ENCODE results near the gene GEMIN5. TPM values are rescaled to one million over a fixed set of nuclear protein-coding genes. Genes with fewer than 3 reads are reported as not detected.
"Not testable (repeated sequence)": the region's sequence is repeated elsewhere in the genome, so short reads cannot be mapped to it uniquely, and the experiment has no call there.

The GEMIN5 gene
- total and polyA plus RNA-seq, 2 experiments from 2014 or later, result 18.3 to 46.7 TPM

DNA sequence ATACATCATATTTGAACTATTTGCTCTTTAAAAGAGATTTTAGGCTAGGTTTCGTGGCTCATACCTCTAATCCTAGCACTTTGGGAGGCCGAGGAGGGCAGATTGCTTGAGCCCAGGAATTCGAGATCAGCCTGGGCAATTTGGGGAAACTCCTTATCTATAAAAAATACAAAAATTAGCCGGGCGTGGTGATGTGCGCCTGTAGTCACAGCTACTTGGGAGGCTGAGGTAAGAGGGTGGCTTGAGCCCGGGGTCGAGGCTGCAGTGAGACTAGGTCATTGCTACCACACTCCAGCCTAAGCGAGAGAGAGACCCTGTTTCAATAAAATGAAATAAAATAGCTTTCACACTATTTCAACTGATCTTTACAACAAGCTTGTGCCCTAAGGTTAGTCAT is 2.4 kb upstream of the GEMIN5 start (continued):
- TF ChIP-seq, protein P1, sequence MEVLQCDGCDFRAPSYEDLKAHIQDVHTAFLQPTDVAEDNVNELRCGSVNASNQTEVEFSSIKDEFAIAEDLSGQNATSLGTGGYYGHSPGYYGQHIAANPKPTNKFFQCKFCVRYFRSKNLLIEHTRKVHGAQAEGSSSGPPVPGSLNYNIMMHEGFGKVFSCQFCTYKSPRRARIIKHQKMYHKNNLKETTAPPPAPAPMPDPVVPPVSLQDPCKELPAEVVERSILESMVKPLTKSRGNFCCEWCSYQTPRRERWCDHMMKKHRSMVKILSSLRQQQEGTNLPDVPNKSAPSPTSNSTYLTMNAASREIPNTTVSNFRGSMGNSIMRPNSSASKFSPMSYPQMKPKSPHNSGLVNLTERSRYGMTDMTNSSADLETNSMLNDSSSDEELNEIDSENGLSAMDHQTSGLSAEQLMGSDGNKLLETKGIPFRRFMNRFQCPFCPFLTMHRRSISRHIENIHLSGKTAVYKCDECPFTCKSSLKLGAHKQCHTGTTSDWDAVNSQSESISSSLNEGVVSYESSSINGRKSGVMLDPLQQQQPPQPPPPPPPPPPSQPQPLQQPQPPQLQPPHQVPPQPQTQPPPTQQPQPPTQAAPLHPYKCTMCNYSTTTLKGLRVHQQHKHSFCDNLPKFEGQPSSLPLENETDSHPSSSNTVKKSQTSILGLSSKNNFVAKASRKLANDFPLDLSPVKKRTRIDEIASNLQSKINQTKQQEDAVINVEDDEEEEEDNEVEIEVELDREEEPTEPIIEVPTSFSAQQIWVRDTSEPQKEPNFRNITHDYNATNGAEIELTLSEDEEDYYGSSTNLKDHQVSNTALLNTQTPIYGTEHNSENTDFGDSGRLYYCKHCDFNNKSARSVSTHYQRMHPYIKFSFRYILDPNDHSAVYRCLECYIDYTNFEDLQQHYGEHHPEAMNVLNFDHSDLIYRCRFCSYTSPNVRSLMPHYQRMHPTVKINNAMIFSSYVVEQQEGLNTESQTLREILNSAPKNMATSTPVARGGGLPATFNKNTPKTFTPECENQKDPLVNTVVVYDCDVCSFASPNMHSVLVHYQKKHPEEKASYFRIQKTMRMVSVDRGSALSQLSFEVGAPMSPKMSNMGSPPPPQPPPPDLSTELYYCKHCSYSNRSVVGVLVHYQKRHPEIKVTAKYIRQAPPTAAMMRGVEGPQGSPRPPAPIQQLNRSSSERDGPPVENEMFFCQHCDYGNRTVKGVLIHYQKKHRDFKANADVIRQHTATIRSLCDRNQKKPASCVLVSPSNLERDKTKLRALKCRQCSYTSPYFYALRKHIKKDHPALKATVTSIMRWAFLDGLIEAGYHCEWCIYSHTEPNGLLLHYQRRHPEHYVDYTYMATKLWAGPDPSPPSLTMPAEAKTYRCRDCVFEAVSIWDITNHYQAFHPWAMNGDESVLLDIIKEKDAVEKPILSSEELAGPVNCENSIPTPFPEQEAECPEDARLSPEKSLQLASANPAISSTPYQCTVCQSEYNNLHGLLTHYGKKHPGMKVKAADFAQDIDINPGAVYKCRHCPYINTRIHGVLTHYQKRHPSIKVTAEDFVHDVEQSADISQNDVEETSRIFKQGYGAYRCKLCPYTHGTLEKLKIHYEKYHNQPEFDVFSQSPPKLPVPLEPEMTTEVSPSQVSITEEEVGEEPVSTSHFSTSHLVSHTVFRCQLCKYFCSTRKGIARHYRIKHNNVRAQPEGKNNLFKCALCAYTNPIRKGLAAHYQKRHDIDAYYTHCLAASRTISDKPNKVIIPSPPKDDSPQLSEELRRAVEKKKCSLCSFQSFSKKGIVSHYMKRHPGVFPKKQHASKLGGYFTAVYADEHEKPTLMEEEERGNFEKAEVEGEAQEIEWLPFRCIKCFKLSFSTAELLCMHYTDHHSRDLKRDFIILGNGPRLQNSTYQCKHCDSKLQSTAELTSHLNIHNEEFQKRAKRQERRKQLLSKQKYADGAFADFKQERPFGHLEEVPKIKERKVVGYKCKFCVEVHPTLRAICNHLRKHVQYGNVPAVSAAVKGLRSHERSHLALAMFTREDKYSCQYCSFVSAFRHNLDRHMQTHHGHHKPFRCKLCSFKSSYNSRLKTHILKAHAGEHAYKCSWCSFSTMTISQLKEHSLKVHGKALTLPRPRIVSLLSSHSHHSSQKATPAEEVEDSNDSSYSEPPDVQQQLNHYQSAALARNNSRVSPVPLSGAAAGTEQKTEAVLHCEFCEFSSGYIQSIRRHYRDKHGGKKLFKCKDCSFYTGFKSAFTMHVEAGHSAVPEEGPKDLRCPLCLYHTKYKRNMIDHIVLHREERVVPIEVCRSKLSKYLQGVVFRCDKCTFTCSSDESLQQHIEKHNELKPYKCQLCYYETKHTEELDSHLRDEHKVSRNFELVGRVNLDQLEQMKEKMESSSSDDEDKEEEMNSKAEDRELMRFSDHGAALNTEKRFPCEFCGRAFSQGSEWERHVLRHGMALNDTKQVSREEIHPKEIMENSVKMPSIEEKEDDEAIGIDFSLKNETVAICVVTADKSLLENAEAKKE (CRISPR knock-in tag; IDR thresholded peaks at IDR 0.05), result no peak
- TF ChIP-seq POLR2AphosphoS5 (IDR thresholded peaks at IDR 0.05; ENCODE audit: low read depth) (no peak), JUNB (IDR thresholded peaks at IDR 0.05; ENCODE audit: unreplicated experiment) (no peak), CREB1 (CRISPR knock-in tag; IDR thresholded peaks at IDR 0.05; ENCODE audit: low read depth) (no peak), ZNF331 (CRISPR knock-in tag; IDR thresholded peaks at IDR 0.05; ENCODE audit: low read depth) (no peak), ZNF114 (CRISPR knock-in tag; IDR thresholded peaks at IDR 0.05) (no peak), STAT1 (IDR thresholded peaks at IDR 0.05; ENCODE audit: unreplicated experiment) (no peak)
- TF ChIP-seq, protein P2, sequence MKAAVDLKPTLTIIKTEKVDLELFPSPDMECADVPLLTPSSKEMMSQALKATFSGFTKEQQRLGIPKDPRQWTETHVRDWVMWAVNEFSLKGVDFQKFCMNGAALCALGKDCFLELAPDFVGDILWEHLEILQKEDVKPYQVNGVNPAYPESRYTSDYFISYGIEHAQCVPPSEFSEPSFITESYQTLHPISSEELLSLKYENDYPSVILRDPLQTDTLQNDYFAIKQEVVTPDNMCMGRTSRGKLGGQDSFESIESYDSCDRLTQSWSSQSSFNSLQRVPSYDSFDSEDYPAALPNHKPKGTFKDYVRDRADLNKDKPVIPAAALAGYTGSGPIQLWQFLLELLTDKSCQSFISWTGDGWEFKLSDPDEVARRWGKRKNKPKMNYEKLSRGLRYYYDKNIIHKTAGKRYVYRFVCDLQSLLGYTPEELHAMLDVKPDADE (IDR thresholded peaks at IDR 0.05), result no peak

- not testable (repeated sequence) for H3K27me3 Mint-ChIP-seq (ENCODE audit: insufficient read depth, low read depth, poor library complexity)
- H2AFZ ChIP-seq, result peak overlapping the region; percentile 77
These were observed 1.4 kb upstream of the GEMIN5 start for GRCh38 chr5:154939387-154939786.

More at GRCh38 chr5:154939387-154939786, 1.4 kb upstream of the GEMIN5 start:
- H3K36me3 ChIP-seq (ENCODE audit: insufficient read depth); H3K27ac ChIP-seq (ENCODE audit: low read depth); ATAC-seq; H3K4me2 ChIP-seq; DNase-seq (ENCODE audit: low spot score); H3K9me2 ChIP-seq (ENCODE audit: insufficient read depth); H4K20me1 ChIP-seq (replicated peaks; ENCODE audit: insufficient read depth); H3K27ac Mint-ChIP-seq; H3K9me3 Mint-ChIP-seq; H3K4me3 ChIP-seq; H3F3A ChIP-seq (replicated peaks; ENCODE audit: low read depth); H3K27me3 ChIP-seq (ENCODE audit: insufficient read depth): not testable (repeated sequence)
- peaks cover 12% of the 10 kb centered on the region for H3K36me3 Mint-ChIP-seq (ENCODE audit: low read depth)
- peaks cover 11% of the 10 kb centered on the region for H3K4me1 Mint-ChIP-seq
- Histone ChIP-seq H3K4me1 (ENCODE audit: insufficient read depth) (peaks cover 16% of the 10 kb centered on the region), H3K79me2 (replicated peaks; ENCODE audit: insufficient read depth) (peaks cover 57% of the 10 kb centered on the region)
- H3K4me3 Mint-ChIP-seq, result peak overlapping the region; percentile 4; the same call in 1 of the 3 replicates

Data from GM23338 (cell line).